GM18867 (cell line): ENCODE results near the gene RIPK4.
"Not testable (repeated sequence)": the region's sequence is repeated elsewhere in the genome, so short reads cannot be mapped to it uniquely, and the experiment has no call there.

ENCODE experiments used
- ATAC-seq: cut with Tn5 transposase; IDR thresholded peaks from one replicate; pipeline ENCODE4 v1.9.1; 2021; ENCODE audit warnings: mild to moderate bottlenecking, moderate library complexity; ENCODE audit not compliant: unreplicated experiment

RIPK4 gene

GRCh38 chr21:41796476-41797080 is 29.7 kb upstream of the RIPK4 start:
- ATAC-seq = no peak

DNA sequence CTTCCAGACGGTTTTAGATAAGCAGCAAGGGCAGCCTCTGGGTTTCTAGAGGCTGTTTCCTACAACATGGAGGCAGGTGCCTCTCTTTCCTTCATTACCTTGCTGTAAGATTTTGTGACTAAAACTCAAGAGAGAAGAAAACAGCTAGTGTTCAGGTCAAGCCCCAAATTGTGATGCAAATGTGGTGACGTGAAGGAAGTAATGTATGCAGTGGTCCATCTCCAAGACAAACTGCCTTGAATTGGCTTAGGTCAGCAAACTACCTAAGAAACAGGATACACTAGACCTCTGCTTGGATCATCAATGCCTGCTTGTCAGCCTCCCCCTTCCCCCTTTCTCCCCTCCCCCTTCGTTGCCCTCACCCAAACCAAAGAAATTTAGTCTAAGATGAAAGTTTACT is 28.9 kb upstream of the RIPK4 start:
- ATAC-seq = no peak

- no peak for ATAC-seq
Observed at GRCh38 chr21:41794600-41794999, 27.7 kb upstream of the RIPK4 start.

DNA sequence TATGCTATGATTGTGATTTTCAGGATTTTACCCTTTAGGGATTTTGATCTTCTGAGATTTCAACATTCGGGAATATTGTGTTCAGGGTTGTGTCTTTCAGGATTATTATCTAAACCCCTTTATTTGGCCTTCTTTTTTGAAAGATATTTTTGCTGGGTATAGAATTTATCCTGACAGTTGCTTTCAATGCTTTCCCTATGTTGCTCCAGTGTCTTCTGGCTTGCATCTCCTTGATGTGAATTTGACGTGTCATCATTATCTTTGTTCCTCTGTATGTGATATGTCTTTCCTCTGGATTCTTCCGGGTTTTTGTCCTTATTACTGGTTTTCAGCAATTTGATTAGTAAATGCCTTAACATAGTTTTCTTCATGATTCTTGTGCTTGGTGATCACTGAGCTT is 25.9 kb upstream of the RIPK4 start:
- no peak for ATAC-seq

DNA sequence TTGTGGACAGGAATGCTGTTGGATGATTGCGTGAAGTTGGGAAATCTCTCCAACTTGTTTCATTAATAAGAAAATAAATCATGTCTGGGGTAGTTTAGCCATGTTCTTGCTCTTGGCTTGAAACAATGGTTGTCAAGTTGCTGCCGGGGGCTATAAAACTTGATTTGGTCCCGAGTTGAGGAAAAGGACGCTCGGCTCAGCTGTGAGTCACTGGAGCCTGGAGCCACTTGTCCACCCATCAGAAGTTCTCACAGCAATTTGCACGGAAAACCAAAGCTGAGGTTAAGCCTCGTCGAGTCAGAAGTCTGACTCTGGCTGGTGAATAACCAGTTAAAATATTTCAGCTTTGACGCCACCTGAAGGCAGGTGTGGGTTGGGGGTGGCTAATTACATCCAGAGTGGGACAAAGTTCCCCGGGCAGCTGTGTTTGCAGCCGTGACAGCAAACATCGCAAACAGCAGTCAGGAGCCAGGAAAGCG is 19.7 kb upstream of the RIPK4 start:
- no peak for ATAC-seq

- not testable (repeated sequence) for ATAC-seq
Observed at GRCh38 chr21:41785262-41785661, 18.4 kb upstream of the RIPK4 start.

GRCh38 chr21:41784456-41785102 is 17.7 kb upstream of the RIPK4 start:
- no peak for ATAC-seq

DNA sequence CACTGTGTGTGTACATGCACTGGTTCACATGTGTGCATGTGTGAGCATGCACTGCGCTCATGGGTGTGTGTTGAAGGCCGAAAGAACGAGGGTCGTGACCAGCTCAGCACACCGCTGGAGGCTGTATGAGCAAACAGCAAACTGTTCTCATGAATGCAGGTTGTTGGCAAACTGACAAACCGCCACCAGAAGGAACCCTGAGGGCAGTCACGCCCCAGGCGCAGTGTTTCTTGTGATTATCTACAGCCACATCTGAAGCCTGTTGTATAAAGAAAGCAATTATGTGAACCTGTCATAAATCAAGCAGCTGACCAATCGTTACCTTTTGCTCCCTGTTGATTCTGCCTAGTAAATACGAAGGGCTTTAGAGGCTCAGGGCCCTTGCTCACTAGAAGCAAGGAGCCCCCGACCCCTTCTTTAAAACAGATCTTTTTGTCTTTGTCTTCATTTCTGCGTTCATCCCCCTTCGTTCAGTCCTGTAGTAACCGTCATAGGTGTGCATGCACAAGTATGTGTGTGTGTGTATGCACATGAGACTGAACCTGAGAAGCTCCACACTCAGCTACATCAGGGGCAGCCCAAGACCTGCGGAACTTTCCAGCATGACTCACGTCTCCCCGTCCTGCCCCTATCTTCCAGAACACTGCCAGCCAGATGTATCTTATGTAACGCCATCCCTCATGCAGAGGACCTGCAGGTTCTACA is 16.8 kb upstream of the RIPK4 start:
- no peak for ATAC-seq

DNA sequence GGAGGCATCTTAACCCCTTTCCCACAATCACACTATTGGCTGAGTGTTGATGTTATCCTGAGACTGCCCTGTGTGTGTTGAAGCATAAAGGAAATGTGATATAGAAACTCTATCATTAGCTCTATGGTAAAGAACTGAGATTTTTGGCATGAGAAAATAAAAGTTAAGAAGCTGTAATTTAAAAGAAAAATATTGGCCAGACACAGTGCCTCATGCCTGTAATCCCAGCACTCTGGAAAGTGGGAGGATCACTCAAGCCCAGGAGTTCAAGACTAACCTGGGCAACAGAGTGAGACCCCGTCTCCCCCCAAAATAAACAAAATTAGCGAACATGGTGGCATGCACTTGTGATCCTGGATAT is 14.2 kb upstream of the RIPK4 start:
- ATAC-seq = no peak

DNA sequence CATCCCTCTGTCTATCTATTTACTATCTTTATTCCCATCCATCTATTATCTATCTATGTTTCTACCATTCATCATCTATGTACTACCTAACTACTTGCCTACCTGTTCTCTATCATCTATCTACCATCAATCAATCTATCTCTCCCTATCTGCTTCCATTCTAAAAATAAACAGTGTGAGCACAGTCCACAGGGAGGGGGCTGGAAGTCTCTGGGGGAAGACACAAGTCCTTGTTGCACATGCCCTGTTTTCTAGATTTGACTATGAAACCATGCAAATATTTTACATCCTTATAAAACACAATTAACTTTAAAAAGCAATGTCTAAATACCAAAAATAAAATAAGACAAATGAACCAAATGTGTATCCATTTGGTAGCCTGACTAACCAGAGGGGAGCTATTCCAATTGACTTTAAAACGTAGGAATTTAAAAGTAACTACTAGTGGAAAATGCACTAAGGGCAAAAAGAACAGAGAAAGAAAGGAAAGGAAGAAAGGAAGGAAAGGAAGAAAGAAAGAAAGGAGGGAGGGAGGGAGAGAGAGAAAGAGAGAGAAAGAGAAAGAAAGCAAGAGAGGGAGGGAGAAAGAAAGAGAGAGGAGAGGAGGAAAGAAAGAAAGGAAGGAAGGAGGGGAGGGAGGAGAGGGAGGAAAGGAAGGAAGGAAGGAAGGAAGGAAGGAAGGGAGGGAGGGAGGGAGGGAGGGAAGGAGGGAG is 13.6 kb upstream of the RIPK4 start:
- ATAC-seq = no peak

DNA sequence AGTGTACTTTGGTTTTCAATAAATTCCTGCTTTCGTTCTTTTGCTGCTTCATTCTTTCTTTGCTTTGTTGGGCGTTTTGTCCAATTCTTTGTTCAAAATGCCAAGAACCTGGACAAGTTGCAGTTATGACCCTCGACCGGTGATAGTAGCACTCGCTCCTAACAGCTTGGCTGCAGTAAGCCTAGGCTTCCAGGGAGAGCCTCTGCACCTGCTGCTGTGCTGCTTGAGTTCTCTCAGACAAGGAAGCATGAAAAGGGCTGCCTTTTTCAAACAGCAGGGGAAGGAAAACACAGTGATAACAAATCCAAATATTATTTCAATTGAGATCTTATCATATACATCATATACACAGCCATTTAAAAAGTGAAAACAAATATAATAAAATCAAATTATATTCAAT is 12.8 kb upstream of the RIPK4 start:
- ATAC-seq = no peak

DNA sequence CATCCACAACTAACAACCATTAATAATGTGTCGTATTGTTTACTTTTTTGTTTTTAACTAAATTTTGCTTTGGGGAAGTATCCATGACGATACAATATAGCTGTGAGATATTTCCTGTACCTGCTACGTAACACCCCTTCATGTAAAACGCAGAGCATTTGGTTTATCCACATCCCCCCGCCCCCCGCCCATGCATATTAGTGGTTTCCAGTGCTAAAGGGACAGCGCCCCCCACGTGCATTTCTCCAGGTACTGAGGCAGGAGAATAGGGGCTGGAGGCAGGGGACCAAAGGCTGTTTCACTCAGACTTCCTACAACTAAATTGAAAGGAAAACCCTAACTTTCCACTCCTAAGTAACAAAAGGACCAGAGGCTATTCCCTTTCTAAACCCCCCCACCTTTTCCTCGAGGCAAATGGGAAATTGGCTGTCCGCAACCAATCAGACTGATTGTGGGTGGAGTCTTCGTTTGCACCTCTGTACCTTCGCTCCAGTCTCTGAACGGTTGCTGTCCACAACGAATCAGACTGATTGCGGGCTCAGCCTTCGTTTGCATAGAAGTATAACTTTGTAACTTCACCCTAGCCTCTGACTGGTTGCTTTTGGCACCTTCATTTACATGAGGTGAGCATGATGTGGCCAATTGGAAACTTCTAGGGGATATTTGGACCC is 12.2 kb upstream of the RIPK4 start:
- ATAC-seq = no peak

- no peak for ATAC-seq
Observed at GRCh38 chr21:41777951-41778815, 11.3 kb upstream of the RIPK4 start.

- ATAC-seq = no peak
Observed at GRCh38 chr21:41776778-41777177, 9.9 kb upstream of the RIPK4 start.

- ATAC-seq = no peak
Observed at GRCh38 chr21:41775149-41775472, 8.3 kb upstream of the RIPK4 start.

- no peak for ATAC-seq
Observed at GRCh38 chr21:41774467-41775148, 7.8 kb upstream of the RIPK4 start.

DNA sequence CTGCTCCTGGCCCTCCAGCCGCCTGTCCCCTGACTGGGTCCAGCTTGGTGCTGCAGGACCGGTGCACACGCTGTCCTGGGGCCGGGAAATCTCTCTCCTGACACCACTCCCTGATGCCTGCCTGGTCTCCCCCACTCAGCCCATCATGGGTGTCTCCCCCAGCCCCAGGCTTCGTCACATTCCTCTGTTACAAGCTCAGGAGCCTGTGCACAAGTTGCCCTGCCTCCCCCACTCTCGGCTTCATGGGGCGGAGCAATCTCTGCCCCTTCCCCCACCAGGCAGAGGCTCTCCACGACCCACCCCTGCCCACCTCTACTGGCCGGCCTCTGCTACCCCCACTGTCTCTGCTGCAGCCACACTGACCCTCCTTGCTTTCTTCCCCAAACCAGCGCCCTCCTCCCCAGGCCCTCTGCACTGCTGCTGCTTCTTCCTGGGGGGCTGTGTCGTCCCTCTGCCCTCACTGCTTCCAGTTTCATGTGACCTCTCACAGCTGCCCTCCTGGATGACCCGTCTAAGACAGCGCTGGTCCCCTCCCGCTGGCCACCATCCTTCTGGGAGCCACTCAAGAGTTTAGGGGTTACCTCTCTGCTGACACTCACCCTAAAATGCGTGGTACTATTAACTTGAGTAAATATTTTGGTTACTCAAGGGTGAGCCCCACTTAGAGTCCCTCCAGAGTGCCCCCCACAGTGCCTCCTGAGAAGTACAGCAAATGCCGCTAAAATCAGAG is 5.7 kb upstream of the RIPK4 start:
- no peak for ATAC-seq

- ATAC-seq = no peak
Observed at GRCh38 chr21:41771625-41771945, 4.7 kb upstream of the RIPK4 start.

GRCh38 chr21:41770901-41771624 is 4.2 kb upstream of the RIPK4 start:
- no peak for ATAC-seq
